SU-DHL-6 (cell line): ENCODE measurements around the gene LDLRAD3.

Experiments used
- H2AFZ ChIP-seq: fragments of 200-600 bp; sonication (generic); 2 replicates; pipeline ENCODE4 v1.6.1; 2014; ENCODE audit warnings: low read depth, mild to moderate bottlenecking, moderate library complexity, mixed read lengths, antibody characterized with exemption, low read length; ENCODE audit not compliant: severe bottlenecking
- H3F3A ChIP-seq: fragments of 200-600 bp; shearing (Covaris generic); 2 replicates; pipeline ENCODE4 v1.6.0; 2016; ENCODE audit warnings: antibody characterized with exemption, mild to moderate bottlenecking; ENCODE audit not compliant: insufficient read depth
- H3K27ac ChIP-seq: fragments of 200-600 bp; sonication (generic); 2 replicates; pipeline ENCODE4 v1.5.1; 2016; ENCODE audit warnings: low read depth, mild to moderate bottlenecking, low read length, moderate library complexity, mixed read lengths
- H3K27me3 ChIP-seq: fragments of 200-600 bp; sonication (generic), shearing (Covaris generic); 2 replicates; pipeline ENCODE4 v1.6.0; 2014; ENCODE audit warnings: mild to moderate bottlenecking, low read length
- H3K36me3 ChIP-seq: fragments of 200-600 bp; sonication (generic); 2 replicates; pipeline ENCODE4 v1.6.1; 2014; ENCODE audit warnings: mild to moderate bottlenecking, low read length, mixed read lengths
- H3K4me2 ChIP-seq: fragments of 300-600, 200-600 bp; shearing (Covaris generic), sonication (generic); 2 replicates; pipeline ENCODE4 v1.6.0; 2014; ENCODE audit warnings: low read length, low read depth, mild to moderate bottlenecking; ENCODE audit not compliant: poor library complexity, severe bottlenecking
- H3K4me3 ChIP-seq: fragments of 200-600 bp; sonication (generic); 2 replicates; pipeline ENCODE4 v1.5.1; 2014; ENCODE audit warnings: antibody characterized with exemption, low read length, mild to moderate bottlenecking, mixed read lengths; ENCODE audit not compliant: insufficient read depth, poor library complexity, severe bottlenecking
- H3K79me2 ChIP-seq: fragments of 200-600 bp; sonication (generic); 2 replicates; pipeline ENCODE4 v1.6.1; 2014; ENCODE audit warnings: mild to moderate bottlenecking, low read length, moderate library complexity; ENCODE audit not compliant: insufficient read depth
- H3K9ac ChIP-seq: fragments of 200-600 bp; sonication (generic); 2 replicates; pipeline ENCODE4 v1.7.0; 2014; ENCODE audit warnings: mild to moderate bottlenecking, low read length
- H3K9me2 ChIP-seq: fragments of 200-600 bp; sonication (generic); replicated peaks from 2 replicates; pipeline ENCODE4 v1.6.1; 2014; ENCODE audit warnings: low read length; ENCODE audit not compliant: insufficient read depth
- H3K9me3 ChIP-seq: fragments of 200-600 bp; sonication (generic); 2 replicates; pipeline ENCODE4 v1.6.1; 2014; ENCODE audit warnings: low read length, mixed read lengths; ENCODE audit not compliant: insufficient read depth
- H4K20me1 ChIP-seq: fragments of 200-600 bp; sonication (generic); 2 replicates; pipeline ENCODE4 v1.6.1; 2014; ENCODE audit warnings: low read depth, mild to moderate bottlenecking, antibody characterized with exemption, low read length, moderate library complexity, mixed read lengths
- EZH2phosphoT487 ChIP-seq: fragments of 200-600 bp; sonication (generic), shearing (Covaris generic); conservative IDR thresholded peaks from 2 replicates; pipeline ENCODE4 v1.6.1; 2018; ENCODE audit warnings: mild to moderate bottlenecking, antibody characterized with exemption, low read length, moderate library complexity, mixed read lengths
- TF ChIP-seq, protein P1 (sequence below): fragments of 200-600 bp; sonication (generic); IDR thresholded peaks from one replicate; pipeline ENCODE4 v1.5.1; 2017; ENCODE audit warnings: antibody characterized with exemption, mild to moderate bottlenecking, low read length, moderate library complexity; ENCODE audit not compliant: insufficient read depth, poor library complexity, severe bottlenecking

The LDLRAD3 gene

DNA sequence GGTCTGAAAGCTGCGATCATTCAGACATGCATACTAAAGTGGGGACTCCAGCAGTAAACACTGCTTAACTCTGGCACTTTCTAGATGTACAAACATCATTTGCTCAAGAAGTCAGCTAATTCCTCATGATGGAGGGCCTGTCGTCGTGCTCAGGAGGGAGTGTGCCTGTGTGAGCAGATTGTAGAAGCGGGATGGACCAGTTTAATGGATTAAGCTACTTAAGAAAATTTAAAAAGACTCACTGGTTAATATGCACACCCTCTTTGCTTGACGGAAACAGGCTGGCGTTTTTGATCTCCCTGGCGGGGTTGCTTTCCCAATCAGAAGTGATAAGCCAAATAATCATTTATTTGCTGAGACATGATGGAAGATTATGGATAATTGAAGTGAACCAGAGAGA, 79.0 kb downstream of the LDLRAD3 start:
- H3K27me3 ChIP-seq, result no peaks in the 10 kb centered on the region
- no peaks in the 10 kb centered on the region for H3F3A ChIP-seq
- no peaks in the 10 kb centered on the region for H3K36me3 ChIP-seq
- no peak overlapping the region for H3K9ac ChIP-seq
- H3K79me2 ChIP-seq, result no peaks in the 10 kb centered on the region
- H3K4me3 ChIP-seq, result no peak overlapping the region
- H2AFZ ChIP-seq, result no peak overlapping the region
- H3K4me2 ChIP-seq, result no peak overlapping the region
- no peaks in the 10 kb centered on the region for H3K9me2 ChIP-seq
- TF ChIP-seq EZH2phosphoT487, result no peak
- H3K27ac ChIP-seq, result no peak overlapping the region
- H4K20me1 ChIP-seq, result no peaks in the 10 kb centered on the region
- no peaks in the 10 kb centered on the region for H3K9me3 ChIP-seq

DNA sequence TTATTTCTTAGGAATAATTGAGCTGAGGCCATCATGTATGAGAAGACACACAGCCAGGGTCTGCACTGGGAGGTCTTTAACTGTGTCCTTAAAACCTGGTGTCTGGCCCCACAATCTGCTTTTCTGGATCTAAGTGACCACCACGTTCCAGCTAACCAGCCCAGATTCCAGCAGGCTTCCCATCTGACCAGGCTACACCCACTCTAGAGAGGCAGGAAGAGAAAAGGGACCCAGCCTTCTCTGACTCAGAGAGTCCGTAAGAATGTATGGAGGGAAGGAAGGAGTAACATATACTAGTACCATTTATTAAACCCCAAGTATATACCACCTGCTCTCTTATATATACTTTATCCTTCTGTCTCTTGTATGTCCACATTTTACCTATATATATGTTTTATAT, 80.1 kb downstream of the LDLRAD3 start:
- no peaks in the 10 kb centered on the region for H3F3A ChIP-seq
- H3K27me3 ChIP-seq, result no peaks in the 10 kb centered on the region
- H3K27ac ChIP-seq, result no peak overlapping the region
- no peak overlapping the region for H2AFZ ChIP-seq
- no peaks in the 10 kb centered on the region for H3K9me3 ChIP-seq
- H3K4me2 ChIP-seq, result no peak overlapping the region
- no peak overlapping the region for H3K9ac ChIP-seq
- TF ChIP-seq EZH2phosphoT487, result no peak
- TF ChIP-seq, protein P1, sequence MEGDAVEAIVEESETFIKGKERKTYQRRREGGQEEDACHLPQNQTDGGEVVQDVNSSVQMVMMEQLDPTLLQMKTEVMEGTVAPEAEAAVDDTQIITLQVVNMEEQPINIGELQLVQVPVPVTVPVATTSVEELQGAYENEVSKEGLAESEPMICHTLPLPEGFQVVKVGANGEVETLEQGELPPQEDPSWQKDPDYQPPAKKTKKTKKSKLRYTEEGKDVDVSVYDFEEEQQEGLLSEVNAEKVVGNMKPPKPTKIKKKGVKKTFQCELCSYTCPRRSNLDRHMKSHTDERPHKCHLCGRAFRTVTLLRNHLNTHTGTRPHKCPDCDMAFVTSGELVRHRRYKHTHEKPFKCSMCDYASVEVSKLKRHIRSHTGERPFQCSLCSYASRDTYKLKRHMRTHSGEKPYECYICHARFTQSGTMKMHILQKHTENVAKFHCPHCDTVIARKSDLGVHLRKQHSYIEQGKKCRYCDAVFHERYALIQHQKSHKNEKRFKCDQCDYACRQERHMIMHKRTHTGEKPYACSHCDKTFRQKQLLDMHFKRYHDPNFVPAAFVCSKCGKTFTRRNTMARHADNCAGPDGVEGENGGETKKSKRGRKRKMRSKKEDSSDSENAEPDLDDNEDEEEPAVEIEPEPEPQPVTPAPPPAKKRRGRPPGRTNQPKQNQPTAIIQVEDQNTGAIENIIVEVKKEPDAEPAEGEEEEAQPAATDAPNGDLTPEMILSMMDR, result no peak
- no peaks in the 10 kb centered on the region for H4K20me1 ChIP-seq
- no peak overlapping the region for H3K4me3 ChIP-seq
- no peaks in the 10 kb centered on the region for H3K79me2 ChIP-seq
- H3K36me3 ChIP-seq, result no peaks in the 10 kb centered on the region
- H3K9me2 ChIP-seq, result no peaks in the 10 kb centered on the region

DNA sequence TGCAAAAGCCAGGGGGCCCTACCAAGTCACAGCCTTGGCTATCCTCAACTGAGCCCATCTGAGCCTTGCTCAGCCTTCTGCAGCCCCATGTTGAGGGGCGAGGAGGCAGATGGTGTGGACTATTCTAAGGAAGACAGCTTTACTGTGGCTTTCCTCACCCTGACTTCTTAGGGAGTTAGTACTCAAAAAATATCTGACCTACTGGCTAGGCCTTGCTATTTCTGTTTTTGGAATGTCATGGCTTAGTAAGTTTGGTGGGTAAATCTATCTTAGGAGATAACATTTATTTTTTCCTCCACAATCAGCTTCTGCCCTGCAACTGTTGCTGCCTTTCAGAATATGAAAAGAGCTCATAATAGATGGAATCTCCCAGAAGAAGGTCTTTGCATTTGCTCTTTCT, 80.9 kb downstream of the LDLRAD3 start:
- Histone ChIP-seq H3K4me2 (no peak overlapping the region), H2AFZ (no peak overlapping the region), H4K20me1 (no peaks in the 10 kb centered on the region), H3K79me2 (no peaks in the 10 kb centered on the region), H3K27me3 (no peaks in the 10 kb centered on the region), H3K27ac (no peak overlapping the region), H3K9me2 (no peaks in the 10 kb centered on the region), H3K9me3 (no peaks in the 10 kb centered on the region), H3K4me3 (no peak overlapping the region), H3F3A (no peaks in the 10 kb centered on the region), H3K36me3 (no peaks in the 10 kb centered on the region), H3K9ac (no peak overlapping the region)
- no peak for TF ChIP-seq EZH2phosphoT487
- TF ChIP-seq, protein P1, result no peak

DNA sequence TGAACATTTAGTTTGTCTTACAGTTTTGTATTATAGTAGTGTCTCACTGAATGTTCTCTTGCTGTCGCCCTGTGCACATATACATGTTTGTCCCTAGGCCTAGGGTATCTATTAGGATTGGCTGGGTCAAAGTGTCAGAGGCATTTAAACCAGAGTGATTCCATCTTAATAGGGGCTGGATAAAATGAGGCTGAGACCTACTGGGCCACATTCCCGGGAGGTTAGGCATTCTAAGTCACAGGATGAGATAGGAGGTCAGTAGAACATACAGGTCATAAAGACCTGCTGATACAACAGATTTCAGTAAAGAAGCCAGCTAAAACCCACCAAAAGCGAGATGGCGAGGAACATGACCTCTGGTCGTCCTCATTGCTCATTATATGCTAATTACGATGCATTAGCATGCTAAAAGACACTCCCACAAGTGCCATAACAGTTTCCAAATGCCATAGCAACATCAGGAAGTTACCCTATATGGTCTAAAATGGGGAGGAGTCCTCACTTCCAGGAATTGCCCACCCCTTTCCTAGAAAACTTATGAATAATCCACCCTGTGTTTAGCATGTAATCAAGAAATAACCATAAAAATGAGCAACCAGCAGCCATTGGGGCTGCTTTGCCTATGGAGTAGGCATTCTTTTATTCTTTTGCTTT, 82.6 kb downstream of the LDLRAD3 start:
- no peak overlapping the region for H3K9ac ChIP-seq

More for the DNA sequence above, 82.6 kb downstream of the LDLRAD3 start:
- Histone ChIP-seq H2AFZ (no peak overlapping the region), H3K9me2 (no peaks in the 10 kb centered on the region), H3K4me2 (no peak overlapping the region), H3K9me3 (no peaks in the 10 kb centered on the region), H3K4me3 (no peak overlapping the region), H3K79me2 (no peaks in the 10 kb centered on the region), H4K20me1 (no peaks in the 10 kb centered on the region), H3K27me3 (no peaks in the 10 kb centered on the region), H3F3A (no peaks in the 10 kb centered on the region), H3K27ac (no peak overlapping the region), H3K36me3 (no peaks in the 10 kb centered on the region)
- no peak for TF ChIP-seq EZH2phosphoT487
- TF ChIP-seq, protein P1, result no peak
